Stomach smooth muscle (tissue), 2 donors: ENCODE results near the gene TULP4.
"Not testable (repeated sequence)": the region's sequence is repeated elsewhere in the genome, so short reads cannot be mapped to it uniquely, and the experiment has no call there.

Experiments
- H3K27ac ChIP-seq: one replicate; pipeline ENCODE4 v1.7.0; 2013; ENCODE audit warnings: mild to moderate bottlenecking, low read length, inconsistent platforms
- H3K27me3 ChIP-seq, 2 donors: one replicate each; pipeline ENCODE4 v1.7.0; 2013; ENCODE audit warnings: low read length in 2 of 2; ENCODE audit not compliant: insufficient read depth in 2 of 2, control insufficient read depth in 1 of 2
- H3K36me3 ChIP-seq, 2 donors: one replicate each; pipeline ENCODE4 v1.7.0; 2013; ENCODE audit warnings: low read length in 2 of 2; ENCODE audit not compliant: control insufficient read depth in 2 of 2, insufficient read depth in 2 of 2
- H3K4me1 ChIP-seq: one replicate; pipeline ENCODE4 v1.7.0; 2013; ENCODE audit warnings: low read length; ENCODE audit not compliant: control insufficient read depth, insufficient read depth
- H3K4me3 ChIP-seq, 2 donors: one replicate each; pipeline ENCODE4 v1.7.0; 2013; ENCODE audit warnings: low read length in 2 of 2
- H3K9ac ChIP-seq, 2 donors: one replicate each; pipeline ENCODE4 v1.7.0; 2013; ENCODE audit warnings: low read length in 2 of 2, mild to moderate bottlenecking in 1 of 2
- H3K9me3 ChIP-seq, 2 donors: one replicate each; pipeline ENCODE4 v1.7.0; 2013; ENCODE audit warnings: low read length in 2 of 2; ENCODE audit not compliant: control insufficient read depth in 2 of 2
- donor health status: healthy.
- donor health status: Pancreatic carcinoma.

The TULP4 gene

DNA sequence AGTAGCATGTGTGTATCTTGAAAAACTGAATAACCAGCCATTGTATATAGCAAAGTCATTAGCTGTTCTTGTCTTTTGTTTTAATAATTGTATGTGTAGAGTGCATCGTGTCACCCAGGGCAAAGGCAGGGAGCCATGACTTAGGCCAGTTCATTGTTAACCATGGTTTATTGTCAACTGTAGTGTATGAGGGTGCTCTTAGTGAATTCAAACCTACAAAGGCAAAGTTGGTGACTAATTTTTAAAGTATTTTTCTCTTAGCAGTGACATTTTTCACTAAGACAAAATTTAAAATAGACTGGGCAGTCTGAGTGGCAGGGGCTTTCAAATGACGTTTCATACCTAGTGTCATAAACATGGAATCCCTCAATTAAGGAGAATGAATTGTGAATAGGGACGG lies 79.0 kb downstream of the TULP4 start:
- Histone ChIP-seq H3K4me1 (no peaks in the 10 kb centered on the region), H3K4me3 (no peak overlapping the region), H3K27ac (no peak overlapping the region), H3K9me3 (no peaks in the 10 kb centered on the region), H3K27me3 (no peaks in the 10 kb centered on the region), H3K9ac (no peak overlapping the region), H3K36me3 (no peaks in the 10 kb centered on the region)

DNA sequence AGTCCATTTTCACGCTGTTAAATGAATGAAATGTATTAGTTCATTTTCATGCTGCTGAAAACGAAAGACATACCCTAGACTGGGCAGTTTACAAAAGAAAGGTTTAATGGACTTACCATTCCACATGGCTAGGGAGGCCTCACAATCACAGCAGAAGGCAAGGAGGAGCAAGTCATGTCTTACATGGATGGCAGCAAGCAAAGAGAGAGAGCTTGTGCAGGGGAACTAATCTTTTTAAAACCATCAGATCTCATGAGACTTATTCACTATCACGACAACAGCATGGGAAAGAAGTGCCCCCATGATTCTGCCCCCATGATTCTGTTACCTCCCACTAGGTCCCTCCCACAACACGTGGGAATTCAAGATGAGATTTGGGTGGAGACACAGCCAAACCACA lies 79.7 kb downstream of the TULP4 start:
- H3K27ac ChIP-seq, result not testable (repeated sequence)

DNA sequence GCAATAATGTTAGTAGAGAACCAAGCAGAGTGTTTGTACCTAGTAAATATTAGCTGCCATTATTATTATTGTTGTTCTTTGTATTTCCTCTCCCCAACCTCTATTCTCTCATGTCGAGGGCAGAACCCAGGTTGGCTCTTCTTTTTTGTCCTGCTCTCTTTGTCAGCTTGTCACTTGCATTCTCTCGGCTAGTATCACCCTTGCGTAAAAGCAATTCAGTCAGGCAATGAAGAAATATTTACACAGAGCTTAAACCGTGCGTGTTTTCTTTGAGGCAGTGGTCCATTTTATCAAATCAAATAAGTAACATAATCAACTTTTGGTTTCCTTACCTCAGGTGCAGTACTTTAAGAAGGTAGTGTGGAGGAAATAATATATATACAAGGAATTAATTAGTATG lies 83.9 kb downstream of the TULP4 start:
- no peak overlapping the region for H3K9ac ChIP-seq
- H3K27ac ChIP-seq, result no peak overlapping the region
- peaks cover 2% of the 10 kb centered on the region for H3K4me1 ChIP-seq
- H3K27me3 ChIP-seq, result no peaks in the 10 kb centered on the region
- H3K36me3 ChIP-seq, result no peaks in the 10 kb centered on the region
- H3K4me3 ChIP-seq, result no peak overlapping the region
- no peaks in the 10 kb centered on the region for H3K9me3 ChIP-seq

More for the DNA sequence above, 79.7 kb downstream of the TULP4 start:
- not testable (repeated sequence) for H3K4me3 ChIP-seq, H3K27me3 ChIP-seq, H3K36me3 ChIP-seq, H3K9me3 ChIP-seq, H3K4me1 ChIP-seq, H3K9ac ChIP-seq

DNA sequence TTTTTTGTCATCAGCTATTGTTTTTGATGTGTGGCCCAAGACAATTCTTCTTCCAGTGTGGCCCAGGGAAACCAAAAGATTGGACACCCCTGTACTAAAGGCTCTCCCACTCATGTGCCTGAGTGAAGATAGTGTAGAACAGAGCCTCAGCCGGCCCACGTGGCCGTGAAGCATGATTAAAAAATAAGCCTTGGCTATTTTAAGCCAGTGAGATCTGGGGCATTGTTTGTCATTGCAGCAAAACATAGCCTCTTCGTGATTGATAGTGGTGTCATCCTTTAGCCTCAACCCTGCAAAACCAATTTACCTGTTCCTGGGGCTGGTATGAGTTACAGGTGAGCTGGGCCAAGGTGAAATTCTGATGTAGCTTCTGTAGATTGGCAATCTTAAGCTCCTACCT lies 85.3 kb downstream of the TULP4 start:
- H3K9me3 ChIP-seq, result no peaks in the 10 kb centered on the region
- no peak overlapping the region for H3K27ac ChIP-seq
- peaks cover 2% of the 10 kb centered on the region for H3K4me1 ChIP-seq
- H3K36me3 ChIP-seq, result no peaks in the 10 kb centered on the region
- H3K27me3 ChIP-seq, result no peaks in the 10 kb centered on the region
- H3K4me3 ChIP-seq, result no peak overlapping the region
- no peak overlapping the region for H3K9ac ChIP-seq

DNA sequence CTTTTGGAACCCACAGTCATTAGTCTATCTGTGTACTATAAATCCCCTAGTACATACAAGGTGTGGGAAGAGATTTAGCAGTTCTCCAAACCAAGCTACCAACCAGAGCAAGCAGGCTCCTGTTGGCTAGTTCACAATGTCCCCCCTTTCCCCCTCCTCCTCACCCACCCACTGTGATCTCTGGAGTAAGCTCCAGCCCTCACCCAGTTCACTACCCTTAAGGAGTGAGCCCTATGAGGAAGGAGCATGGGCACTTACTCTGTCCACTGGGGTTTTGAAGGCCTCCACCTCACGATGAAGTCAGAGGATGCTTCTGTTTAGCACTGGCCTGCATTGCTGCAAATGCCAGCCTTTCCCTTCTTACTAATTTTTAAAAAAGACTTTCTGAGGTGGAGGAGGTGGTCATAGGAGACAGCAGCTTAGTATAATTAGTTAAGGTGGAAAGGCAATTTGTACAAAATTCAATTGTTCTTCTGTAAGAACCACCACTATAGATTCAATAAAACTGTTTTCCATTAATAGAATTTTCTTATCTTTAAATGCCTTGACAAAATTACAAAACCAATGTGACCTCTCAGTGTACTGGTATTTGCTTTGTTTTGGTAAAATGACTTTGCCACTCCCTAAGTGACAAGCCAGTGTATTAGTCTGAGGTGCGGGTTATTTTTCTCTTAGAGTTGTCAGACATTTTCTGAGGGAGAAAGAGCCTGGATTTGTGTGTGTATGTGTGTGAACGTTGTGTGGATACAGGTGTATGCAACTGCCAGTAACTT lies 86.2 kb downstream of the TULP4 start:
- H3K4me1 ChIP-seq, result peaks cover 2% of the 10 kb centered on the region
- no peak overlapping the region for H3K4me3 ChIP-seq
- H3K9ac ChIP-seq, result no peak overlapping the region
- H3K27ac ChIP-seq, result no peak overlapping the region
- no peaks in the 10 kb centered on the region for H3K9me3 ChIP-seq
- H3K27me3 ChIP-seq, result no peaks in the 10 kb centered on the region
- no peaks in the 10 kb centered on the region for H3K36me3 ChIP-seq

DNA sequence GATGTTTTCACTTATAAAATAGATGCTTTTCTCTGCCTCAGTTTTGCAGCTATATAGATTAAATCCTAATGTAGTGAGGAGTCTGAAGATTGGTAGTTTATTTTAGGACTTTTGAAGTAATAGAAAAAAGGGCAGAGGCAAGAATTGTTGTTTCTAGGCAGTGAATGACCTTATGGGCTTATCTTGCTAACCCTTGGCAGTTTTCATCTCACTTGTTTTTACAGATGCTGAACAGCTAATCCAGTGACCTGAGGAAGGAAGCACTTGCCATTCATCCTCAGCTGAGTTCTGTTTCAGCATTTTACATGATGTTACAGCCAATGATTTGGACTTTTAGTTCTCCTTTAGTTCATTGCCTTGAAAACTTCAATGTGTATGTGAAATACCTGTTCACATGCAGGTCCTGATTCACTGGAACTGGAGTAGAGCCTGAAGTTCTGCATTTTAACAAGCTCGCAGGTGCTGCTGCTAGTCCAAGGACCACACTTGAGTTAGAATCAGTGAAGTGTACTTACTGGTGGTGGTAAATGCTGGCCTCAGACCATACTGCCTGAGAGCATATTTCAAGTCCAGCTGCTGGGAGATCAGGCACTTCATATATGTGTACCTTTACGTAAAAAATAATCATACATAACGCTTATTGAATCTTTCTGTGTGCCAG lies 86.9 kb downstream of the TULP4 start:
- H3K9ac ChIP-seq, result no peak overlapping the region
- H3K9me3 ChIP-seq, result no peaks in the 10 kb centered on the region
- no peak overlapping the region for H3K27ac ChIP-seq
- no peaks in the 10 kb centered on the region for H3K27me3 ChIP-seq
- no peaks in the 10 kb centered on the region for H3K36me3 ChIP-seq
- no peak overlapping the region for H3K4me3 ChIP-seq
- H3K4me1 ChIP-seq, result peaks cover 2% of the 10 kb centered on the region

DNA sequence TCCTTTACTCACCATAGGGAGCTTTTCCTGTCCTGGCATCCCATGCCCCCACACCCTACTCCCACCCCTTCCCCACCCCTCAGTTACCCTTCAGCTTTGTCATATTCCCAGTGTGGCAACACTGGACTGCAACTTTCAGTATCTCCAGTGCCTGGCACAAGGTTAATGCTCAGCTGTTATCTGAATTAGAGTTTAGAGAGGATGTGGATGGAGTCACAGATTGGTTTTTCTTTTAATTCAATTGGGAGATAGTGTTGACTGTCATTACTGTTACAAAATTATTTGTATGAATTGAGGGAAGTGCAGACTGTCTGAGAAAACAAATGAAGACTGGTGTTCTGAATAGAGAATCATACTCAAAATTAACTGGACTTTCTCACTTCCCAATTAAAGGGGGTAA lies 89.9 kb downstream of the TULP4 start:
- H3K9me3 ChIP-seq, result no peaks in the 10 kb centered on the region
- no peaks in the 10 kb centered on the region for H3K27me3 ChIP-seq
- no peak overlapping the region for H3K9ac ChIP-seq
- no peak overlapping the region for H3K4me3 ChIP-seq
- no peak overlapping the region for H3K27ac ChIP-seq
- peaks cover 2% of the 10 kb centered on the region for H3K4me1 ChIP-seq
- H3K36me3 ChIP-seq, result no peaks in the 10 kb centered on the region

DNA sequence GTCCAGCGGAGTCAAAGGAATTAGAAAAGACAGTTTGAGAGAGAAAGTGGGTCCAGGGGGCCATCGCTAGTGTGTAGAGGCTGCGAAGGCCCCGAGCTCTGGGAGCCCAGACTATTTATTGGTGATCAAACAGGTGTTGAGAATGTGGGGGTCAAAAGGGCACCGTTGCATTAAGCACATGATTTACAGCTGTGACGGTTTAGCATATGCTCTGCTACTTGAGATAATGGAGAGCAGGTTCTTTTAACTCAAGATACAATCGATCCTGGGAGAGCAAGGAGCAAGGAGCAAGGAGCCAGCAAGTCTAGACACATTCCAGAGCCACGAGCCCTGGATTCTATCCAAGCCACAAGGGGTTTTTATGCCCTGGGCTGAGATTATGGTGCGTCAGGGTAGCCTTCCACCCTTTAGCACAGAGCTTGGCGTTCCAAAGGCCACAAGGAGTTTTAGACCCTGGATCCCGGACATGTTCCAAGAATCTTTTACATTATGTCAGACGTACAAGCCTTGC lies 93.1 kb downstream of the TULP4 start:
- H3K27me3 ChIP-seq, H3K4me3 ChIP-seq, H3K9me3 ChIP-seq, H3K27ac ChIP-seq, H3K36me3 ChIP-seq, H3K4me1 ChIP-seq, H3K9ac ChIP-seq: not testable (repeated sequence)

DNA sequence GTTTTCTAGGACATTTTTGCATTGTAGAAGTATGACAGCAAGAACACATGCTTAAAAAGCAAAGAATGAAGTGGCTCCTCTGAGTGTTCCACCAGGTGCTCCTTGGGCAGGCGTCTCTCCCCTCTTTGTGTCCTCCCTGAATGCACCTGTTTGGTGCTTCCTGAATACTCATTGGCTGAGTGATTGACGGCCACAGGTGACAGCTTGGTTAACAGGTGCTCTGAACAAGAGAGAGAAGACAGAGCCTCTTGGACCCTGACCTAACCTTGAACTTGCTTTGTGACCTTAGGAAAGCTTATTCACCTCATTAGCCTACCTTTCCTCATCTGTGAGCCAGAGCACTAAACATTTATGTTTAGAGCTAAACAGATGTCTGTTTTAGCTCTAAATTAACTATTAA lies 93.7 kb downstream of the TULP4 start:
- Histone ChIP-seq H3K27ac (no peak overlapping the region), H3K4me3 (no peak overlapping the region), H3K36me3 (no peaks in the 10 kb centered on the region), H3K9me3 (no peaks in the 10 kb centered on the region), H3K4me1 (no peaks in the 10 kb centered on the region), H3K9ac (no peak overlapping the region), H3K27me3 (no peaks in the 10 kb centered on the region)

DNA sequence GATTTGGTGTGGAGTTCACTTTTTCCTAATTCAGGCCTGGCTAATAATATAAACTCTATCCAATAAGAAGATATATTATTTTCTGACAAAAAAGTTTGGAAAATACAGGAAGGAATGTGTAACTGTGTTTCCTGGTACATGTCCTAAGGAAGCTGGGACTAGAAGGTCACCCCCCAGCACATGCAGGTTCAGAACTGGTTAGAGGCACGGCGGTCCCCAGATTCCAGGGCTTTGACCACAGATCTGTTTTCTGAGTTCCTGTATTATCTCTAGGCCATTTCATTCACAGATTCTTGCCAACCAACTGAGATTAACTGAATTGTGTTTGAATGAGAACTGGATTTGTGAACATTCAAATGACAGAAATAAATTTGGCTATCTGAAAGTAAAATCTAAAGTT lies 94.5 kb downstream of the TULP4 start:
- H3K36me3 ChIP-seq, result no peaks in the 10 kb centered on the region
- H3K4me1 ChIP-seq, result no peaks in the 10 kb centered on the region
- H3K9ac ChIP-seq, result no peak overlapping the region
- H3K4me3 ChIP-seq, result no peak overlapping the region
- H3K27me3 ChIP-seq, result no peaks in the 10 kb centered on the region
- H3K27ac ChIP-seq, result no peak overlapping the region
- H3K9me3 ChIP-seq, result no peaks in the 10 kb centered on the region

DNA sequence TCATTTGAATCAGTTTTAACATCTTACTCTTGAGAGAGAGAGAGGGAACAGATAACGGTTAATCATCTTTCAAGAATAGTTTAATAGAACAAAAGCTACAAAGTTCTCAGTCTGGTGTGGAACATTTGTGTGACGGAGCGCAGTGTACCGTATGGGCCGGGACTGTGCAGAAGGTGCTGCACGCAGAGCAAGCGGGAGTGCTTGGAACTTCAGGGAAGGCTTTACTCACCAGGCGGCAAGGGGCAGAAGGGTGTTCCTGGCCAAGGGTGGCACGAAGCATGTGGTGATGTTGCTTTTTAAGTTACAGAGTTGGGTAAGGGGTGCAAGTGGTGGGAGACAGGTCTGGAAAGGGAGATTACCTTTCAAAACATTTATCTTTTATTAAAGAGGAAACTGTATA lies 95.7 kb downstream of the TULP4 start:
- Histone ChIP-seq H3K36me3 (no peaks in the 10 kb centered on the region), H3K4me1 (no peaks in the 10 kb centered on the region), H3K4me3 (no peak overlapping the region), H3K9me3 (no peaks in the 10 kb centered on the region), H3K27me3 (no peaks in the 10 kb centered on the region), H3K9ac (no peak overlapping the region), H3K27ac (no peak overlapping the region)
